ENCODE results near the gene ZFHX3.

Gene ZFHX3

DNA sequence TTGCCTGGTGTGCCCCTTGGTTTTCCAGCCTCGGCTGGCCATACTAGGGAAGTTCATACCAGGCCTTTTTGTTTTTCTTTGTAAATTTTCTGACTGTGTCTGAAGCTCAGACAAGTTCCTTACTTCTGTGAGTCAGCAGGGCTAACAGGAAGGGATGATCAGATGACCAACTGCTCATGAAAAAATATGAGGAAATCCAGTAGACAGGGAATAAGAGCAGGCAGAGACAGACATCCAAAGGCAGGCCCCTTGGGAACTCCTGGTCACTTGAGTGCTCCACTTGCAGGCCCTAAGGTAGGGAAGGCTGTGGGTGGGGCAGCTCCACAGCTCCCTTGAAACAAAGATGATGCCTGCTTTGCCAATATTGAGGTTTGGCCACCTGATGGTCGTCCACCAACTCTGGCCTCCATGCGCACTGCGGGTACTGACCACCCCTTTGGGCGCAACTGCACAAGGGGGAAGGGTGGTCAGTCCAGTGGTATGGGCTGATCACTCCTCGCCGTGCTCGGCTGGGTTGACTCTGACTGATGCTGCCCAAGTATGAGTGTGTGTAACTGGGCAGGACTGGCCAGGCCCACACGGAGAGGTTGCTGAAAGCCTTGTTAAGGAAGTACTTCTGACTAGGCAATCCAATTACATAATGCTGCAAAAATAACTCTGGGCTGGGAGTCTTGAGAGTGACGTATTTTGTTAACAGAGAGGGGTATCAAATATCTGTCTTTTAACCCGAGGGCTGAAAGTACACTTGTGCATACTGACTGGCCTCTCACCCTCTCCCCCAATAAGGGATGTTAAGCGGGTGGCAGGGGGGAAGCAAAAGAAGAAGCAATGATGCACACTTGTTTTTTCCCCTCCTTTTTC lies 20.8 kb upstream of the ZFHX3 start:
- no peak for DNase-seq

DNA sequence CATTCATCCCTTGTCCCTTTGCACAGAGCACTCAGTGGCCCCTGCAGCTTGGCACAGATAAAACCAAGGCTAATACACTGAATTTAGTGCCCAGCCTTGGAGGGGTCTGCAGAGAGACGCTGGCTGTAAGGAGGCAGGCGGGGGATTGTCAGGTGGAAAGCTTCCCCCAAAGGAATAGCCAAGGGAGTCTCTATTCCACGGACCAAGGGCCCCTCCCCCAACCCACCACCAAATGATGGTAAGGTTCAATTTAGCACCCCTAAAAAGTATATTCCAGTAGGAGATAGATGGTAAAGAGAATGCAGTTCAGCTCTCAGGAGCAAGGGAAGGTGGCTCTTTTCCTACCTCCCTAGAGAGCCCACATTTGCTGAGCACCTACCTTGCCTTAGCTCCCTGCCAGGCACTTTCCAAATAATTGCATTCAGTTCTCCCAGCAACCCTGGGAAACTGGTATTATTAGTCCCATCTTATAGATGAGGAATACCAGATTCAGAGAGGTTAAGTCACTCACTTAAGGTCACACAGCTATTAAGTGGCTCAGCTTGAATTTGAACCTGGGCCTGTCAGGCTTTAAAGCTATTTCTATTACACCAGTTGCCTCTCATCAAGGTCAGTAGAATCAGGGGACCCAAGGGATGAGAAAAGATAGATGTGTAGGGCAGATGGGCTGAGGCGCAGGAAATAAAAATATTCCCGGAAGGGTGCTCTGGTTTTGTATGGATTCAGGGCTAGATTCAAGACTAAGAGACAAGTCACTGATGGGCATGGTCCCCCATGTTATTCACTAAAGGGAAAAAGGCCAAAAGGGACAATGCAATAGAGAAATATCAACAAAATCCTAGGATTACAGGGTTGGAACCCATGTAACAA lies 20.0 kb upstream of the ZFHX3 start:
- DNase-seq: no peak

DNA sequence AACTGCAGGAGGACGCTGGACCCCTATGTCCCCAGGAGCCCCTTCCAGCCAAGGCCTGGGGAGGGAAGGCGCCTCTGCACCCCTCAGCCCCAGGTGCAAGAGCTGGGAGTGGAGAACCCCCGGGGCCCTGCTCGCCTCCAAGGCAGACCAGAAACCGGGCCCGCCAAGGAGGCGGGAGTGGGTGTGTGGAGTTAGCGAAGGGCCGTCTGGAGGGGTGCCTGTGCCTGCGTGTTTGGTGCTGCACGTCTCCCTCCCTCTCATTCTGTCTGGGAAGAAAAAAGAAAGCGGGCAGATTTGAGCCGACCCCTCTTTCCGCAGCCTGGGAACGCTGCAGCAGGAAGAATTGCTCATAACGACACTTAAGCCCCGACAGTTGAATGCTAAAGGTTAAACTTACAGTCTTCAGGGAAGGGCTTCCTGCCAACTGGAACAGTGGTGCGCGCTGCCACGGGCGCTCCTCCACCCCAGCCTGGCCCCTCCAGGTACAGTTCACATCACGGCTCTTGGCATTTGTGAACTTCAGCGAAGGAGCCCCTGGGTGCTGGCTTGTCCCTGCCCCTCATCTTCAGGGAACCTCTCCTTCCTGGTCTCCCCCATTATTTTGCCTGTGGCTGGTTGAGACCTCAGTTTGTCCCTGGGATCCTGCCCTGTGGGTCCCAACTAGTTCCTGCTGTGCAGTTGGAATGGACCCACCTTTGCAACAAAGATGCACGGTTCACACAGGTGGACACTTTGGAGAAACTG lies 19.2 kb upstream of the ZFHX3 start:
- no peak for DNase-seq

DNA sequence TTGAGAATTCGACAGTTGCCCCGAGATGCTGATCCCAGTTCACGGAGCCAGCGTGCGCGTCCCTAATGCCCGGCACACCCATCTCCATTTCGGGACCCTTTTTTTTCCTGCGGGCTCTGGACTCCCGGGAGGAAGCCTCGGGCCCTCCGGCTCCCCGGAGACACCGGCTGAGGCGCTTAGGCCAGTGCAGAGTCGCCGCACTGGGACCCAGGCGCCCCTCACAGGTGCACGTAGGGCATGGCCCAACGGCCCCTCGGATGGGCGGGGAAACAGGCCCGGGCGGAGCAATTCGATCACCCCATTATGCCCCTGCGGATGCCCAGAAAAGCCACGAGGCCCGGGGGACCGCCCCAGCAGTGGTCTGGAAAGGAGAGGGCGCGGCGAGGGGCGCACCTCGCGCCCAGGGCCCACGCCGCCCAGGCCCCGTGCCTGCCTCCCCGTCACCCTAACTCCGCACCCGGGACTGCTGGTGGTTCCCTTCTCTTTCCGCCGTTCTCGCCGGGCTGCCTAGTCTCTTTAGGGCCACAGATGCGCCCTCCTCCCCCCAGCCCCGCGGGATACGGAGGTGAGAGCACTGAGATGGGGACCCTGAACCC lies 18.5 kb upstream of the ZFHX3 start:
- DNase-seq: no peak

DNA sequence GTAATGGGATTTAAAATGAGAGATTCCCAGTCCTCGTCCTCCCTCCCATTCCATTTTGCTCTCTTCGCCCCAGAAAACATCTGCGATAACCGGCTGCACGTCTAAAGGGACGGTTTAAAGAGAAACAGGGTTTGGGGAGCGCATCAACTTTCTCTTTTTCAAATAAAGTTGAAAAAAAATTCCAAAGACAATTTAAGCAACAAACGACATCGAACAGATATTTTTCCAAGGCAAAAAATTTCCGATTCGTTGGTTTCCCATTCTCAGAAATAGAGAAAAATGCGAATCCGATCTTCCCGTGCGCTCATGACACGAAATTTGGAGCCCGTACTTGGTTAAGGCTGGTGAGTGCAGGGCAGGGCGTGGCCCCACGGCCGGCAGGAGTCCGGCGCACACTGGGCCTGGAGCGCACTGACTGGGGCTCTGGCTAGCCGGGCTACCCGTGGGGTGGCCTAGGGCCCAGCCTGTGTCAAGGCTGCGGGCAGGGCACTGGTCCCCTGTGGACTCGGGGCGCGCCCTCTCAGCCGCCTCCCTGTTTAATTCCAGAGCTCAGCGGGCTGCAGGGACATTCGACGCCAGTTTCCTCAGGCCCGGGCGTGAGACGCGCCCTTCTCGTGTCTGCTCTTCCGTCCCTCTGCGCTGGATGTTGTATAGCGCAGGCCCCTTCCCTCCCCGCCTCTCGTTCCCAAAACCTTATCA lies 17.9 kb upstream of the ZFHX3 start:
- no peak for DNase-seq

DNA sequence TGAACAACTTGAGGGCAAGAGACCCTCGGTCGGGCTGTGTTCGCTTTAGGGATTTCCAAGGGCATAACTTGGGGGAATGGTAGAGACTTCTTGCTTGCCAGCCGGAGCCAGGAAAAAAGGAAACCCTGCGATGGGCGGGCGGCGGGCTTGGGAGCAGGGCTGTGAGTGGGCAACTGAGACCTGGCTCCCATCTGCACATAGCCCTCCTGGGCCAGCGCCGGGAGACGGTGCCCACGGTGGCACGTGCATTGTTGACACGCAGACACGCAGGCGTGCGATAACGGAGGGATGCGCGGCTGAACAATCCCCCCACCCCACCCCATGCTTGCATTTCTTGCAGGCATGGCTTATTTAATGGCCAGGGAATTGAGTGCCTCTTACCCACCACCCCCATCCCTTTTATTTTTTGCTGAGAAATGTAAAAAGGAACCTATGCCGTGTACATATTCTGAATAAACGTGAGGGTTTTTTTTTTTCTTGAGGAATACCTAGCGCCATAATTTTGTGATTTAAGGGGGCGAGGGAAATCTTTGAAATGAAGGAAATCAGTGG lies 17.1 kb upstream of the ZFHX3 start:
- no peak for DNase-seq

DNA sequence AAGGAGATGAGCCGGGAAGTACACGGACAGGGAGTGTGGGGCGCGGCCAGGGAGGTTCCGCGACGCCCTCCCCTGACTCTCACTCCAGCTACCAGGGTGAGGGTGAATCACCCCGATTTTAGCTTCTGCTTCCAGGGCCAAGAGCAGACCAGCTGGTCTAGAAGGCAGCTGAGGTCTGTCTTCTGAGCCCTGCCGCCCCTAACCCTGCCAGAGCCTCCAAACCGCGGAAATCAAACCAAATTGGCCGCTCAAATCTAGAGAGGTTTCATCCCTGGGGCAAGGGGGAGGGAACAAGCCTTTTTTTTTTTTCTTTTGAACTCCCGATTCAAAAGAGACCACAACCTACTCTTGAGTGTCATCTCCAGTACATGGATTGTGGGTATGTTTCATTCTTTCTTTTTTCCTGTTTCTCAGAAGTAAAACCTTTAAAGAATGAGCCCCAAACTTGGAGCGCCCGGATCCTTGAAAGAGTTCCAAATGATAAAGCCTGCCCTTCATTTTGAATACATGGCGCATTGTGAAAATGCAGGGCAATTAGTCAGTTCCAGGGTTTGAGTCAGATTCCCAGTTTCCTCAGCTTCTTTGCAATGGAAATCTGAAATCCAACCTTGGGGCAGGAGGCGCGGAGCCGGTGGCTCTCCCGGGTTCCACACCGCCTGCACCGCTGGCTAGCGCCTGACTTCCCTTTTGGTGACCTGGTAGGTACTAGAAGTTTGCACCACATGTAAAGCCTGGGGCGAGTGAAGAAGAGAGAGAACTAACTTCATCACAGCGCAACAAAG lies 16.5 kb upstream of the ZFHX3 start:
- DNase-seq: no peak

DNA sequence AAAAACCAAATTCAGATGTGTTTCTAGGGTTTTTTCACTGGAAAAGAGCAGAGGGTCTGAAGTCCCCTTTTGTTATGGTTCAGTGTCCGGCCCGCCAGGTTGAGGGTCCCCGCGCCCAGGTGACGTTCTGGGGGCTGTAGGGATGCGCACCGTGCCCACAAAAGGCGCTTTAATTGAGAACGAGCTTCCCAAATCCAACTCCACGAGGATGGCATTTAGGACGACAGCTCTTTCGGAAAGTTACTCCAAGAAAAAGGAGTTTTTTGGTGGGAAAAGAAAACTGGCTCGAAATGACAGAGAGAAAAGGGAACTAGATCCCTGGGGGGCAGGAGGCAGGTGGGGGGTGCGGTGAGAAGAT lies 15.9 kb upstream of the ZFHX3 start:
- DNase-seq: no peak

DNA sequence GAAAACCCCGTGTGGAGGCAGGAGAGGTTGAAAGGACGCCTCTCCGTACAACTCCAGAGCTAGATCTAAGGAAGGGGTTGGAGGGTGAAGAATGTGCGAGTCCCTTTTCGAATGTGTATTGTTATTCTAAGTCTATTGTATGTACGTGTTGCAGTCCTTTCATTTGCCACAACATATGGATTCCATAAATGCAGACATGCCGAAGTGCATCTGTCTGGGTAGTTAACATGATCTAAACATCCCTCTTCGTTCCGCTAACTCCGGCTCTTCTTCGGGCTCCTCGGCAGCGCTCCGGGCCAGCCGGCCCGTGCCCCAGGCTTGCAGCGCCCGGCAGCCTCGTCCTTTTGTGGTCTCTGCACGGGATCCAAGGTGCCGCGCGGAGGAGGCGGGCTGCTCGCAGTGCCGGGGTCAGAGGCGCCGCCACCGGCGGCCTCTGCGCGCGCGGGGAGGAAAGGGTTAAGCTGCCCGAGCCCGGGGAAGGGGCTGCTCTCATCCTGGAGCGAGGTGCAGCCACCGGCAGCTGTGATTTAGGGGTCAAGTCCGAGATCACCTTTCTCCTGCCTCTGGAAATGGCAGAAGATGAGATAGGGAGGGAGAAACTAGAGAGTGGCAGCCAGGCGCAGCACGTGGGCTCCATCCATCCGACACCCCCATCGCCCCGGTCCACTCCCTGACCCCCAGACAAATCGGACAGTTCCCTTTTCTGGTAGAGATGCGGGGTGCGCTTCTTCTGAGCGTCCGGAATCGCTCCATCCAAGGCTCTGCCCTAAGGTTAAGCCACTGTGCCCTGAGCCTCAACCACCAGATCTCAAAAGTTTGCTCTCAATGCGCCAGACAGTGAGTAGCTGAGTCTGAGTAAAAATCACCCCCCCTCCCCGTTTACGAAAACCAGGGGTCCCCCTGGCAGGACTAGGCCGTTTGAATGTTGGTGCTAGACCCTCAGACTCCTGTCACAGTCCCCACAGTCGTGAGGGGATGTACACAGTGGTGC lies 15.1 kb upstream of the ZFHX3 start:
- no peak for DNase-seq

DNA sequence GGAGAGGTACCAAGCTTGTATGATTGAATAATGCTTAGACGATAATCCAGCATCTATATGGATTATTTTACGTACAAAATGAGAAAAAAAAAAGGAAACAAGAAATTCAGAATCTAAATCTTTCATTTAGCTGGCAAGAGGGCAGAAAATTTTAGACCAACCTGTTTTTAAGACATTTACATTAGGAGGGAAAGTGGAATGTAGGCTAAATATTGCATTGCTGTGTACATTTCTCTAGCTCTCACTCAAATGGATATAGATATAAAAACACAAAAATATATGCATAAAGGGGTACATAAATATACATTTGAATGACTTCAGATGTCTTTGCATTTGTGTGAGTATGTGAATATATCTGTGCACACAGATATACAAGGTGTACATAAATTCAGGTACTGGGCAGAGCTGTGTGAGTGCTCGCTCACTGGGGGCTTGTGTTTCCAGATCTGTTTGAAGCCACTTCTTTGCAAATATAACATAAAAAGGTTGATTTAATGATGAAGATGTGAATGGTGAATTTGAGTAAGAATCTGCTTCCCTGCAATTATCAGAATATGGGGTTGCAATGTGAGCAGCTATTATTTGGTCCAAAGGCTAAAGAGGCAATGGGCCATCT lies 14.2 kb upstream of the ZFHX3 start:
- DNase-seq: no peak

DNA sequence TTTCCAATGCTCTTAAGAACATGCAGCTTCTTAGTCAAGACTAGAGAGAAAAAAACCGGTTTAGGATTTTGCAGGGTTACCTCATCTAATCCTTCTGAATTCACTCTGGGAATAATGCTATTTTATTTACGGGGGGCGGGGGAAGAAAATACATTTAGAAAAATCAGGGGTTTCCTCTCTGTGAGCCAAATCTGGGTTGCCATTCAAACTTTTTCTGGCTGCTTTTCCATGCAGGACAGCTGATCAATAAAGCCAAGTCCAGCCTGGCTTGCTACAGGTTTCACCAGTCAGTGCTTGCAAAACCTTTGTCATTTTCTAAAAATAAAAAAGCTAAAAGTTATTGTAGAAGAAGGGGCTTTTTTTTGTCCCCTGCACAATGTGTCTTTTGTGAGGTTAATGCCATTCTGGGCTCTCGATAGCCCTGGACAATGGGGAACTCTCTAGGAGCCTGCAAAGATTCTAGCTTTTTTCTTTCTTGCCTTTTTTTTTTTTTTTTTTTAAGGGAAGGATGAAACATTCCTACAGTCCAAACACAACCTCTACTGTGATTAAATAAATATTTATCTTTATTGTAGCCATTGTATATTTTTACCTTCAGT lies 13.1 kb upstream of the ZFHX3 start:
- no peak for DNase-seq

DNA sequence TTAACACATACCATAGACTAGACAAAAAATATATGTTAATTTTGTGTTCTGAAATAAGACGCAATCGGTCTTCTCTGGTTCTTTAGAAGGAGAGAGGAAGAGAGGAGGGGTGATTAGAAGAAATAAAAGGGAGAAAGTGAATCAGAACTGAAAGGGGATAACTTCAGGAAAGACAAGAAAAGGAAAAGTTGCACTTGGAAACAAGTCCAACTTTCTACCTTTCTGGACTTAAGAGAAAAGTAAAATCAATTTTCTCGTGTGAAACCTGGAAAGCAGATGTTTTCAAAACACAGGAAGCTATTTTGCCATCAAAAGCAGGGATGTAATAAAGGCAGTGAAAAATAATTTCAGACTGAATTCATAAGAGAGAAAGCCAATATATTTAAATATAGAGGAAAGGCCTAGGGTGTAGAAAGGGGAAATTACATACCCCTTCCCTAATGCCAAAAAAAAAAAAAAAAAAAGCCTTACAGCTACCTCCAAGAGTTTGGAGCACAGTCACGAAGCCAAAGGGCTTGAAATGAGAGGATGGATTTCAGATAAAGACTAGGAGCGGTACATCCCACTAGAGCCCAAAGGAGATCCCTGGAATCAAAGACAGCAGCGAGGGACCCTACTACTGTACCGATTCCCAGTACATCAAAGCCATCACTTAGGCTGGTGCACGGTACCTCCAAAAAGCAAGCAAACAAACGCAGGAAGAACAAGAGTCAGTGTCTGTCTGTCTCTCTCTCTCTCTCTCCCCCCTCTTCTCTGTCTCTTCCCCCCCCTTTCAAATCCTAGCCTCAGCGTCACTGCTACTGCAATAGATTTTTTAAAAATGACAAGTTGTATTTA lies 12.1 kb upstream of the ZFHX3 start:
- DNase-seq: no peak

DNA sequence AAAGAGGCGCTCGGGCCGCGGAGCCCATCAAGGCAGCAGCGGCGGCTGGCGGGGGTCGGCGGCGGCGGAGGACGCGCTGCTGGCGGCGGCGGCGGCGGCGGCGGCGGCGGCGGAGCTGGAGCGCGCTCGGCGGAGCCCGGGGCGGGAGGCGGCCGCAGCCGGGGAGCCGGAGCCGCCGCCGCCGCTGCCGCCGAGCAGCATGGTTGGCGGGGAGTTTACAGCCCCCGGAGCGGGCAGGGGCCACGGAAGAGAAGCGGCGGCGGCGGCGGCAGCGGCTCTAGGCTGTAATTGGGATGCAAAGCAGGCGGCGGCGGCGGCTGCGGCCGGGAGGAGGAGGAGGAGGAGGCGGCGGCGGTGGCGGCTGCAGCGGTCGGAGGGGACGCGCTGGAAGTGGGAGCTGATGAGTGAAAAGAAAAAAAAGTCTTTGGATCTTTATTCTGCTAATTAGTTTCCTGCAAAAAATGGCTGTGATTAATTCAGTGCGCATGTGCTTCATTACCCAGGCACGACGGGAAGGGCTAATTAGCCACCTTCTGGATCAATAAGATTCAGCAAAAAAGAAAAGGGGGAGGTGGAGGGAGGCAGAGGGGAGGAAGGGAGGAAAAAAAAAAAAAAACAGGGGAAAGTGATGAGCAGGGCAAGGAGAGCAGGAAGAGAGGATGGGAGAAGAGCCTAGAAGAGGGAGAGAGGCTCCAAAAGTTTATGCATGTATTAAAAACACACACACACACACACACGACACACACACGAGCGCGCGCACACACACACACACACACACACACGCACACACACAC lies 10.9 kb upstream of the ZFHX3 start:
- DNase-seq: peak in 8 of 56 donors; percentile 16 to 49 (median 34)

DNA sequence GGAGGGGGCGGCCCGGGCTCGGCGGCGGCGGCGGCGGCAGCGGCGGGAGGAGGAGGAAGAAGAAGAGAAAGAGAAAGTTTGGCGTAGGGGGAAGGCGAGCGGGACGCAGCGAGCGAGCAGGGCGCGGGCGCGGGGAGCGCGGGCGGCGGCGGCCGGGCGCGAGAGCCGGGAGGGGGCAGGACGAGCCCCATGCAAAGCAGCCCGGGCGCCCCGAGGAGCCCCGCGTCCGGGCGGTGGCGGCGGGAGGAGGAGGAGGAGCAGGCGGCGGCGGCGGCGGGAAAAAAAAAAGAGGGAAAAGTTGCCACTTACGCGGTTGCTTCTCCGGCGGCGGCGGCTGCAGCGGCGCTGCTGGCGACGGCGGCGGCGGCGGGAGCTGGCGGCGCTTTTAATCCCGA lies 10.3 kb upstream of the ZFHX3 start:
- DNase-seq: peak in 5 of 56 donors; percentile 9 to 44 (median 32)
